8988T (cell line): ENCODE results near the gene CSF1R.

Source experiments
- DNase-seq: peaks from one replicate; pipeline ENCODE4 v3.0.0; 2011

Gene CSF1R

DNA sequence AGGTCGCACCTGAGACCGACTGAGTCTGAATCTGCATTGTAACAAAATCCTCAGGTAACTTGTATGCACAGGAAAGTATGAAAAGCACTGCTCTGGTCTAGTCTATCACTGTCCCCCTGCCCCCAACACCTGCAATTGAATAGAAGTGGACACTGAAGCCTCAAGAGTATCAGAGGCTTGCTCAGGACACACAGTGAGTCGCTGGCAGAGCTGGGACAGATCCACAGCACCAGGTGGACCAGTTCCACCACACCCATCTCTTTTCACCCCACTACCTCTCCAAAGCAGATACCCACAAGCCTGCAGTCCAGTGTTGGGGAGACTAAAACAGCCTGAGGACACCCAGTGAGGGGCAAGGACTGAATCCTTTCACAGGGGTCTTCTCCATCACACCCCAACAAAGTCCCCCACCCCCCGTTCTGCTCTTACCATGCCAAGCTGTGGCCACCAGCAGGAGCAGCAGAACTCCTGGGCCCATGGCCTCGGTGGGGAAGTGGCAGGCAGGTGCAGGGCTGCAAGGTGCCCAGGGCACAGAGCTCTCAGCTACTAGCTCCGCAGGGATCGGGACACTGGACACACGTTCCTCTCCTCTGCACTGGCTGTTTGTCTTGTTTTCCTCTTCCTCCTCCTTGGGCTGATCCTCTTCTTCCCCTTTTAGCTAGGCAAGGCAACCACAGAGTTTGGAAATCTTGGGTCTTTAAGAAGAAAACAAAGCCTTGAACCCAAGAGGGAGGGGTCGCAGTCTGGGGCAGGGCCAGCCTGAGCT is at the start of gene CSF1R:
Gene CSF1R, minus strand, starts transcription at position 605 of the 766 bp plus-strand sequence. Its CDS starts 127 bp downstream, at position 478.
- DNase-seq: no peak

DNA sequence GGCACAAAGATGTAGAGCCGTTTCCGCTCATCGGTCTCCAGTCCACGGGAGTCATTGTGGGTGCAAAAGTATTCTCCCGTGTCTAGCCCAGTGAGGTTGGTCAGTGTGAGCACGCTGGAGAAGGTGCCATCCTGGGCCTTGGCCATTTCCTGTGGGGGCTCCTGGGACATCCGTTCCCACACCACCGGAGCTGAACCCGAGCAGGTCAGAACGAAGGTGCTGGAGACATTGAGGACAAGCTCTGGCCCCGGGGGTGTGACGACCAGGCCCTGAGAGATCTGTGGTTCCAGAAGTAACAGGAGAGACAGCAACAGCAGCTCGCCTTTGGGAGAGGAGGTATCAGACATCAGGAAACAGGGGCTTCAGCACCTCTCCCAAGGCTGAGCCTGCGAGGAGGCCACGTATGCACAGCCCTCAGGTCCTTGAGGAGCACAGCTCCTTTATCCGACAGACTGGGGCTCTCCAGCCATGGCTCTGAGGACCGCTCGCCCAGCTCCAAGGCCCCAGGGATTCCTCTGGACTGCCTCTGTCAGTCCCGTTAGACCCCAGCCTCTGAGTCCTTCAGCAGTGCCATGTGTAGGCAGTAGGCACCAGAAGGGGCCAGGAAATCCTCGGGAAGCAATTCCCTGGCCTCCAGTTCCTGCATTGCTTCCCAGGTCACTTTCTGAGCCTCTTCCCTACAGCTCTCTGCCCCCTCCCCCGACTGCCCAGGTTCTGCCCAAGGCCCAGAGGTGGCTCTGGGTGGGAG is 49.4 kb upstream of the CSF1R start:
- no peak for DNase-seq

DNA sequence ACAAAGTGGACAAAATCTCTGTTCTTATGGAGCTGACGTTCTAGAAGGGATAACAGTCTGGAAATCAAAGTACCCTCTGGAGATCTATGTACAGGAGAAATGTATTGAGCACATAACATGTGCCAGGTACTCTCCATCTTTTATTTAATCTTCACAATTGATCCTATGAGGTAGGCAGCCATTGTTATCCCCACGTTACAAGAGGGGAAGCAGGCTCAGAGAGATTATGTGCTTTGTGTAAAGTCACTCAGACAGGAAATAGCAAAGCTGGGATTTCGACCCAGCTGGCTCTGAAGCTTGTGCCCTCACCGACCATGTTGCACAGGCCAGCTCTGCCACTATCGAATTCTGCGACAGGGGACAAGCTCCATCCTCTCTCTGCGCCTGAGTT is 47.8 kb upstream of the CSF1R start:
- no peak for DNase-seq

DNA sequence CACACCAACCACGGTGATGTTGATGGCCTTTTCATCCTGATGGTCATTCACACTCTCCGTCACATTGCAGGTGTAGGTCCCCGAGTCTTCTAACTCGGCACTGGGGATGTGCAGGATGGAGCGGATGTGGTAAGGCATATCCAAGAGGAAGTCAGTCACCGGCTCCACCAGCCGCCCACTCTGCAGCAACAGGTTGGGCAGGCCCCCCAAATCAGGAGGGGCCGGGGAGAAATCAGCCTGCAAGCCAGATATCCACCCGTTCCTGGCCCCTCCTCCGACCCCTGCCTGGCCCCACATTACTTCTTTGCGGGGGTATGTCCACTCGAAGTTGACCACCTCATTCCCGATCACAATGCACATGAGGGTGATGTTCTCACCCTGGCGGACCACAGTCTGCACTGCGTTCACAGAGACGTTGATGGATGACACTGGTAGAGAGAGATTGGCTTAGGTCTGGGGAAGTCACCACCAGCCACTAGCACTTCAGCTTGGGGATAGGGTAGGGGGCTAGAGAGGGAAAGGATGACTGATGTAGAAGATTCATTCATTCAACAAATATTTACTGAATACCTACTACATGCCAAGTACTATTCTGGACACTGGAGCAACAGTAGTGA is 47.3 kb upstream of the CSF1R start:
- no peak for DNase-seq

DNA sequence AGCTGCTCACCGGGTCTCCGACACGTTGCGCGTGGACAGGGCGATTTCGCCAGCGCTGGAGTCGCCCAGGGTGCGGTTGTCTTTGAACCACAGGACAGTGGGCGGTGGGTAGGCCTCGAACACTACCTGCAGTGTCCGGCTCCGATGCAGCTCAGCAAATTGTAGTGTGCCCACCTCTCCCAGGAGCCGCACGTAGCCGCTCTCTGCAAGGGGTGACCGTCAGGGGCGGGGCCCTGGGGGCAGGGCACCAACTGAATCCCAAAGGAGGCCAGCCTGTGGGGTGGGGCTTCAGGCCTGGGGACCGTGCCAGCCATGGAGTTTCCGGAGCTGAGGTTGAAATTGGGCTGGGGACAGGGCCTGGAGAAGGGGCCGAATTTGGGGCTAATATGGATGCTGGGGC is 46.4 kb upstream of the CSF1R start:
- no peak for DNase-seq

DNA sequence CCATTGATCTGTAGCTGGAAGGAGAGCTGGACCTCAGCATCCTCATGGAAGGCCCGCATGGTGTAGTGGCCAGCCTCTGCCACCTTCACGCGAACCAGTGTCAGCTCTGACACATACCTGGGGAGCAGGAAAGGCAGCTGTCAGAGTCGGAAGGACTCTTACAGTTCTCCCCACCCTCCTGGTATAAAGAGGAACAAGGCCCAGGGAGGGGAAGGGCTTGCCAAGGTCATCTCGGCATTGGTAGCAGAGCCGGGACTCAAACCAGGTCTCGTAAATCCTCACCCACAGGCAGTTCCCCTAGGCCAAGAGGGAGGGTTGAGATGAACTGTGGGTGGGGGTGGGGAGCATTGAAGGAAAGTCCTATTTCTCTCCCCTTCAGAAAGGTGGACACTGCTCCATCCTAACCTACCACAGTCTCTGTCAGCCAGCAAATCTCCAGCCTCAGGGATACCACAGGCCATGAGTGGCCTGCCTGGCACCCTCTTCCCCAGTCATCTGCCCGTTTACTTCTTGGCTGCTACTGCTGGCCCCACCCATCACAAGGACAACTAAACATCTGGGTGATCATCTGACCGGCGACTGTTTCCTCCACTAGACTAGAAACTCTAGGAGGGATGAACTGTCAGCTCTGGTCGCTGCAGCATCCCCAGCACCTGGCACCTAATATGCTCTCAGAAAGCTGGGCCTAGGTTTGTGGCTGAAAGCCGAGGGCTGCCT is 45.8 kb upstream of the CSF1R start:
- DNase-seq: no peak

DNA sequence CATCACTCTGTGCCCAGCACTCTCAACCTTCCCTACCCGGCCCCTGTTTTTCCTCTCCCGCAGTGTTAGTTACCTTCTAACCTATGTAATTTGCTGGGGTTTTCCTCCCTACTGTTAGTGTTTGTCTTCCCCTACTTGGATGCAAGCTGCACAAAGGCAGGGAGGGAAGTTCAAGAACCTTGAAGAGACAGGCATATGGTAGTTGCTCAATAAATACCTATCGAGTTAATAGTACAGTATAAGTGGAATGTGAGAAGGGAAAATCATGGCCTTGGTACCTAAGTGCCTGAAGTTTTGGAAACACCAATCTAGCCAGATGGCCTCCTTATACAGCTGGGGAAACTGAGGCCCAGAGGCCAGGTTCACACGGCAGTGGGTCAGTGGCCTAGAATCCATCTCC is 45.1 kb upstream of the CSF1R start:
- DNase-seq: no peak

DNA sequence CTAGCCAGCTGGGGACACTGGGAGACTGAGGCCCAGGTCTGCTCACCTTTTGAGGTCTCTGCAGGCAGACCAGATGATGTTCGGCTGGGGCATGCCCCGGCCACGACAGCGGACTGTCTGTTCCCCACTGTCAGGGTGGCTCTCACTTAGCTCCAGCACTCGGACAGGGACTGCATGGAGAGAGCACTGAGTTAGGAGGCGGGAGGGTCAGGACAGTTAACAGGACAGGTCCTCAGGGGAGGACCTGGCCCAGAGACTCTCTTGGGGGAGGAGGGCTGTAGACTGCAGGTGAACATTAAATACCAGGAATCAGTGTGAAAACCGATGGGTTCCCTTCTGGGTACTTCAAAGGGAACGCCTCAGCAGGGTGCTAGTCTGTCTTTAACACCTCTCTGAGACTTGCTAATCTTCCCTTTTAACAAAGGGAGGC is 44.2 kb upstream of the CSF1R start:
- no peak for DNase-seq

DNA sequence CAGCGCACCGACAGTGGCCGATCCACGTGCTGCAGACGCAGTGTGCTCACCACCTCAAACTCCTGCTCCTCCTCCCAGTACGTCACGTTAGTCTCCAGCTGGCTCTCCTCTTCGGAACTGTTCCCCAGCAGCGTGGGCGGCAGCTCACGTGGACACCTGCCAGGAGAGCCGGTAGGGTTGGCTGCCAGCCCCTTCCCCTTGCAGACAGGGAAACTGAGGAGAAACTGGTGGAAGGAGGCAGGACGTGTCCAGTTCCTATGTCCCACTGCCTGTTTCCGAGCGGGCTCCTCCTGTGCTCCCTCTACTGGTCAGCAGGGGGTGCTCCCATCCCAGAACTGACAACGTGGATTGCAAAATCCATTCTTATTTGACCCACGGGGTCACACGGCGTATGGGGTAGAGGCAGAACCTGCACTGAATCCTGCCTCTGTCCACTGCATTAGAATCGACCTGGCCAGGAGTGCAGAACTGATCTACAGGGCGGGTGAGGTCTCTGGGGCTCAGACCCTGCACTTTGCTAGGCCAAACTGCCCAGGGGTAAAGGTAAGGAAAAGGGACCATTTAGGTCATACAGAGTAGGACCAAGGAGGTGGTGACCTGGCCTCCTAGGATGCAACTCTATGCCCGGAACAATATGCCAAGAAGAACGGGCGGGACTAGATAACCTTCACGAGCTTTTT is 43.6 kb upstream of the CSF1R start:
- DNase-seq: peak; percentile 92

DNA sequence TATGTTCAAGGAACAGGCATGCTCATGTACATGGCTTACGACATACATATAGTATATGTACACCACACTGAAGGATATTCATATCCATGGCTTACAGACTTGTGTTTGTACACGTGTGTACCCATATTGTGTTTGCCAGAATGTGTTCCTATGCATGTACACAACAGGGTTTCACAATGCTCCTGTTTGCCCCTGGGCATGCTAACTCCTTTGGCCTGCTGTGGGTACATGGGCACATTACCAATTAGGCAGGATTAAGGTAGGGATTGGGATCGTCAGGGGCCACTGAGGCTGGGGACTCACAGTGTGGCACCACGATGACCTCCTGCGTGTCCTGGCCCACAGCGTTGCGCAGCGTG is 43.1 kb upstream of the CSF1R start:
- no peak for DNase-seq

DNA sequence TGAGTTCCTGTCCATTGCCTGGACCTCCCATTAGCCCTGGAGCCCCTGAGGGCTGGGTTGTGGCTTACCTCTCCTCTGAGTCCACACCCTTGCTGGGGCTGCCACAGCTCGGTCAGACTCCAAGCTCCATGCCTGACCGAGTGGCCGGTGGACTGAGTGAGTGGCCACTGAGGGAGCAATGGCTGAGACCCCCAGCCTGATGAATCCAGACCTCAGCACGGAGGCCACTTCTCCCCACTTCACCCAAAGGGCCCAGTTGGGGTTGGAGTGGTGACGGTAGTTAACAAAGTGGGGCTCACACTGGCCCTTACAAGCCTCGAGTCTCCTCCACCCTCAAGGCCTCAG is 40.5 kb upstream of the CSF1R start:
- DNase-seq: no peak

DNA sequence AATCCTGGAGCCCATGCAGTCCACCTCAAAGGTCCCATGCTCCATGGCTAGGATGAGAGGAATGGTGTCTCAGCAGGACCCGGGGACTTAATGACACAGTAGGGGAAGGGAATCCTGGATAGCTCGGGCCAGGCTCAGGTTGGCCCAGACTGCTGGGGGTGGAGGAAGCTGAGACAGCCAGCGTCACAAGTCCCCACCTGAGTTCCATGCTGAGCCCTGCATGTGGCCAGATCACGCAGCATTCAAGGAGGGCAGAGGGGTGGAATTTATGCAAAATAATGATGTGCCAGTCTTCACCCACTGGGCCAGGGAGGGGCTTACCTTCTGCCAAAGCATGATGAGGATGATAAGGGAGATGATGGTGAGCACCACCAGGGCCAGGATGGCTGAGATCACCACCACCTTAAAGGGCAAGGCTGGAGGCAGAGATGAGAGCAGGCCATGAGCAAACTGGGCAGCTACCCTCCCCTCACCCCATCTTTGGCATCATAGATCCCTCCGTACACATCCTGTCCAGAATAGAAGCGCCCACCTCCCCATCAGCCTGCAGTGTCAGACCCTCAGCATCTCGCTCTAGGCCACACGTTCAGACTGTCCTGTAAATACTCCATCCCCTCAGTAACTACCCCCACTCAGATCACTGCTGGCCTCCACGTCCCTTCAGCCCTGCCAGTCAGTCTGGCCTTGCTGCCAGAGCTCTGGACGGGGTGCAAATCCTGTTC is 40.0 kb upstream of the CSF1R start:
- DNase-seq: no peak

DNA sequence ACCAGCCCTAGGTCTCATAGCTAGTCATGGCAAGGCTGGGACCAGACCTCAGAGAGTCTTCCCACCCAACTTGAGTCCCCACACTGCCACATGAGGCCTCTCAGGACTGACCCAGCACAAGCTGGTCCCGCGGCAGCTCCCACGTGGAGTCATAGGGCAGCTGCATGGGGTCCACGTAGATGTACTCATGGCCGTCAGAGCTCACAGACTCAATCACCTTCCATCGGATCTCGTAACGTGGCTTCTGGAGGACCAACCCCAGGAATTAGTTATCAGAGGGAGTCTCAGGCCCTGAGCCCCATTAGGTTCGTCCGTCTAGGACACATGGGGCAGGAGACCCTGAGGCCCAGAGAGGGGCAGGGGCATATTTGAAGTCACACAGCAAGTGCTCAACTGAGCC is 39.0 kb upstream of the CSF1R start:
- no peak for DNase-seq

DNA sequence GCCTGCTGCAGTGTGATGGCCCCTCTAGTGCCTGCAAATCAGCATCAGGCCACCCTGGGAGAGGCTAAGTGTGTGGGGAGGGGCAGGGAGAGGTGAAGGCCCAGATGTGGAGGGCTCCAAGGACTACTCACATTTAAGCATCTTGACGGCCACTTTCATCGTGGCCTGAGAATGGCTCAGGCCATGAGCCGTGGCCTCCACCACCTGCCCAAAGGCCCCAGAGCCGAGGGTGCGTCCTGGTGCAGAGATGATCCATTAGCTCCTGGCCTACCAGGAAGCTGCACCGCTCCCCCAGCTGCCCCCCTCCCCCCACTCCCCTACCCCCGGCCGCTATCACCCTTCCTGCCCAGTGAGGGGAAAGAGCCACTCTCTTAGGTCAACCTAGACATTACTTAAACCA is 38.2 kb upstream of the CSF1R start:
- DNase-seq: no peak

DNA sequence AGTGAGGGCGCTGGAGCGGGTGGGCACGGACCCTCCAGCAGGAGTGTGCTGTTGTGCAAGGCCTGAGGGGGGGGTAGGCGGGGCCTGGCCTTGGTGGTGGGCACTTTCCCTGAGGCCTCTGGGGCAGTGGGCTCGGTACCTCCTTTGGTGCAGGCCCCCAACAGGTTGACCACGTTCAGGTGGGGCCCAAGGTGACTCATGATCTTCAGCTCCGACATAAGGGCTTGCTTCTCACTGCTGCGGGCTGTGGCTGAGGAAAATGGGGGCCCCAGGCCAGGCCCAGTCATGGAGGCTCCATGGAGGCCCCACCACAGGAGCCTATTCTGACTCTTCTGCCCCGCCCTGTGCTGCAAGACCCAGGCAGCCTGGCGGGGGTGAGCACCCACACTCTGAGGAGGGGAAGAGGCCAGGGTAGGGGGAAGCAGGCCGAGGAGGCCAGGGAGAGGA is 37.8 kb upstream of the CSF1R start:
- no peak for DNase-seq

DNA sequence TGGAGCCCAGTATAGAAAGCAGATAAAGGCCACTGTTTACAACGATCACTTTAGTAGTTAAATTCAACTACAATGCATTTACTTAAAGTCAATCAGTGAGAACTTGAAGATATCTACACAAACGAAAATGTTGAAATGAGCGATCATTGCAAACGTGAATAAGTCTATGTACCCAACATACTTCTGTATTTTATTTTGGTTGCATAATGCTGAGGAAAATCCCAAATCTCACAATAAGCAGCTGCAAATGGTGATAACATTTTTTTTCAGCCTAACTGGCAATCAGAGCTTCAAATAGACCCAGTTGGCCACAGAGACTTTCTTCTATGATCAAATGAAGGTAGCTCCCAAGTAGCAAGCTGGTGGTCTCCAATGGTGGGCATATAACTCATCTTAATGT is 37.2 kb upstream of the CSF1R start:
- no peak for DNase-seq

DNA sequence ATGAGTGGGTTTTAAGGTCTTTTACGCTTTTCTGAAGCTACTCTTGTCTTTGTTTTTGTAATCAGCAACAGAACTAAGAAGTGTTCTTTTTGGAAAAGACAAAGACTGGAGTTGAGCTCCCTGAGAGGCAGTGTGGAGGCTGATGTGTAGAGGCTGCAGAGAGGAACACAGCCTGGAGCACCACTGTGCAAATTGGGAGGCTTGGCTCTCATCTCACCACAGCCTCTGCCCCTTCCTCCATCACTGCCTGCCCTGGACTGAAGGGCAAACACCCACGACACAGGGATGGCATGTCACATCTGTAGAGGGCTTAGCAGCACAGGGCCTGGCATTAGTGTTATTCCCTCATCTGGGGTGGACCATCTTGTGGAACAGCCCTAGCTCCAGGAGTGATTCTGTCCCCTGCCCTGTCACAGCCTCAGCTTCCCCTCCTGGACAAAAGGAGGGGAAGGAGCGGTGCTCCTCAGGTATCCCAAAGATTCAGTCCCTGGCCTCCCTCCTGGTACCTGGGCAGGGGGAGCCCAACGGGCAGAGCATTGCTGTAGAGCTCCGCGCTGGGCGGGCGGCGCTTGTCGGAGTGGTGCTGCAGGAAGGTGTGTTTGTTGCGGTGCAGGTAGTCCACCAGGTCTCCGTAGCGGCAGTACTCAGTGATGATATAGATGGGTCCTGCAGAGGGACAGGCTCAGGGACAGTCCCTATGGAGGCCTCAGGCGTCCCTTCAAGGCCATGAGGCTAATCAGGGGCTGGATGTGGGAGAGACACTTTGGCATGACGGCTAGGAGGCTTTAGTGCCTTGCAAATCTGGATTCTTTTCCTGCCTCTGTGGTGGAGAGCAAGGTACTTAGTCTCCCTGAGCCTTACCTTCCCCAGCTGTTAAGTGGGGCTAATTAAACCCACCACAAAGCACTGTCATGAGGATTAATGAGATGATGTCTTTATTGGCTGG is 36.5 kb upstream of the CSF1R start:
- no peak for DNase-seq

DNA sequence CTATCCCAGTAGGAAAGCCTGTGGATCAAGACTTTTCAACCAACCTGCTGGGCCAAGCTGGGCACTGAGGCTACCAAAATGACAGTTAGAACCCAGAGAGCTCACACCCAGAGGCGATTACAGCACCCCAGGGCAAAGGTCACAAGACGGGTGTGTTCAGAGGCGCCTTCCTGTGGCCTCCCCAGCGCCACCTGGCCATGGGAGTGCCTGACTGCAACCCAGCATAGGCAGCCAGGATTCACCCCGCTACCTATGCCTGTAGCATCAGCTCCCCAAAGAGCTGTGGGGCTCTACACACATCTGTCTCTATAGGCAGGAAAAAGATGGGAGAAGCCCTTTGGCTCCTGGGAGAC is 35.8 kb upstream of the CSF1R start:
- DNase-seq: peak; percentile 65

DNA sequence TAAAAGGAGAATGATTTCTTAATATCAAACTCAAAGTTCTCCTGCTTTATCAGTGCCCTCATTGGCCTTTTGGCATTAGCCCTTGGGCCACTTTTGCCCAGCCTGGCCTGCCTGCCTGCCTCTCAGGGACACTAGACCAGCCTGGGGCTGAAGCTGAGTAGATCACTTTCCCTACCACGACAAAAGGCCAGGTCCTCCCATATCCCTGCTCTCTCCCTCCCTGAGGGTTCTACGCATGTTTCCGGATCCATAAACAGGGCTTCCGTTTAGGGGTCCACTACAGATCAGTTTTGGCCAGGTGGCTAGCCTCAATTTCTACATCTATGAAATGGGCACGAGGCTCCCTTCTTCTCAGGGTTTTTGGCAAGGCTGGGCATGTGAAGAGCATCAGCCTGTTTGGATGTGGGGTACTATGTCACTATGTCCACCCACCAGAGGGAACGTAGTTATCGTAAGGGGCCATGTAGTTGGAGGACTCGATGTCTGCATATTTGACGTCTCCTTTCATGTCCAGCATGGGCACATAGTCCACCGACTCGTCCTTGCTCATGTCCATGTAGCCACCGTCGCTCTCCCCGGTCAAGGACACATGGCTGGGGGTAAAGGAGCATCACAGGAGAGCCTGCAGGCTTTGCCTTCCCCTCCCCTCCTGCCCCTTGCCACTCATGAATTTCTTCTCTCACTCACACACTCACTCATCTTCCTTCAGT is 35.2 kb upstream of the CSF1R start:
- no peak for DNase-seq
